NOMO-1 treated with dmso at 0.1 percent for 144 hours (cell line): ENCODE results near the gene FAF1.

Source experiments
- DNase-seq: peaks from one replicate; lab custom pipeline; 2025; ENCODE audit not compliant: unreplicated experiment; lab: John Stamatoyannopoulos, UW

Gene FAF1

DNA sequence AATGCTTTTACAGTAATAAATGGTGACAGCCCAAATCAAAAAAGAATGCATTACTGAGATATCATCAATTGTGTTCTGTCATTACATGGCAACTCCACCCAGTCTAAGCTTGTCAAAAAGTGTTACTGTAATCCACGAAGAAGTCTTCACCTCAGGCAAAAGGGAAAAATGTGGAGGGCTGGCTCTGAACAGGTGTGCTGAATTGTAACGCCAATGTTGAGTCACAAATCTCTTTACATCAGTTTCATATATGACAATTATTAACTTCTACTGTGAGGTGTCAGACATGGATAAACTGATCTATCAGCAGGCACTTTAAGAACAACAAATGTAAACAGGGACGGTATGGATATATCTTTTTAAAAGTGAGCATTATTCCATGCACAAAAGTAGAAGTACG is 438.4 kb downstream of the FAF1 start:
- no peak for DNase-seq

DNA sequence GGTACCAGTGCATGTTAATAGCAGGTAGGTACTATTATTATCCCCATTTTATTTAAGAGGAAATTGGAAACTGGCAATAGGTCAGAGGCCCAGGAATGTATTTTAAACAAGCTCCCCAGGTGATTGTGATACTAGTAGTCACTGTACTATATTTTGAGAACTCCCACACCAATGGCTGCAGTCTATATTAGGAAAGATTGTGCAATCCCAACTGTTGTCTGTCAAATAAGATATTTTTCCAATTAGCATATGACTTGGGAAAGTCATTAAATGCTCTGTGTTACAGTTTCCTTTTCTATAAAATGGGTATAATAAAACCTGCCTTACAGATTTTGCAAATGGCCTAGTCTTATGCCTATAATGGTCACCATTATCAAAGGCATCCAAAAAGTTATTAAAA is 442.6 kb downstream of the FAF1 start:
- no peak for DNase-seq

DNA sequence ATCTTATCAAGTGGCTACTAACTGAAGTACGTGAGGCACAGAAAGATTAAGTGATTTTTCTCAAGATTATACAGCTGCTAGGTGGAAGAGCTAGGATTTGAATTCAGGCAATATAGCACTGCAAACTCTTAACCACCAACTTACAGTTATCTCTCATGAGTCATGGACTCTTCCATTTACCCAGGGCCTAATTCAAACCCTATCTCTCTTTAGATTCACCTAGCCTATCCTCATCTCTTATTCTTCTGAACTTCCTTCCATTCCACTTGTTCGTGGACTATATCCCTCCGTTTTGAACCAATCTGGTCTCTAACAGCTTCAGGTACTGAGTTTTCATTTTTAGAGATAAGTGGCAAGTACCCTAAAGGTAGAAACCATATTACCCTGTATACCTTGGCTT is 444.0 kb downstream of the FAF1 start:
- no peak for DNase-seq

DNA sequence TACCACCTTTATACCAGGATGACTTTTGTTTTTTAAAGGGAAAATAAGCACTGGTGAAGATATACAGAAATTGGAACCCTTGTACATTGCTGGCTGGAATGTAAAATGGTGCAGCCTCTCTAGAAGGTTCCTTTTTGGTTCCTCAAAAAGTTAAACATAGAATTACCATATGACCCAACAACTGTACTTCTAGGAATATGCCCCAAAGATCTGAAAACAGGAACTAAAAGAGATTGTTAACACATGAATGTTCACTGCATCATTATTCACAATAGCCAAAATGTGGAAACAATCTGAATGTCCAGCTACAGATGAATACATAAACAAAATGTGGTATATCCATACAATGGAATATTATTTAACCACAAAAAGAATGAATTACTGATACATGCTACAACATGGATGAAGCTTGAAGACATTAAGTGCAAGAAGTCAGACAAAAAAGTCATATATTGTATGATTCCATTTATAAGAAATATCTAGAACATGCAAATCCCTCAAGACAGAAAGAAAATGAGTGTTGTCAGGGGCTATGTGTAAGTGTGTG is 452.0 kb downstream of the FAF1 start:
- peak; percentile 29 for DNase-seq

DNA sequence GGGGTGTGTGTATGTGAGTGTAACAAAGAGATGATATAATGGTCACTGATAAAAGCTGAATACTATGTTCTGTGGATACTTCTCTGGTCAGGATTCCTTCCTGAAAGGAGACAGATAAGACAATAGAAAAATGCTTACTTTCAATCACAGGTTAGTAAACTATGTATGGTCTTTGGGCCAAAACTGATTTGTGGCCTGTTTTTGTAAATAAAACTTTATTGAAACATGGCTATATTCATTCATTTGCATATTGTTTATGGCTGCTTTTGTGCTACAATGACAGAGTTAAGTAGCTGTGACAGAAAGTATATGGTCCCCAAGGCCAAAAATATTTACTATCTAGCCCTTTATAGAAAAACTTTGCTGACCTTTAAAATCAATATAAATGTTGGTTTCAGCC is 454.6 kb downstream of the FAF1 start:
- no peak for DNase-seq

DNA sequence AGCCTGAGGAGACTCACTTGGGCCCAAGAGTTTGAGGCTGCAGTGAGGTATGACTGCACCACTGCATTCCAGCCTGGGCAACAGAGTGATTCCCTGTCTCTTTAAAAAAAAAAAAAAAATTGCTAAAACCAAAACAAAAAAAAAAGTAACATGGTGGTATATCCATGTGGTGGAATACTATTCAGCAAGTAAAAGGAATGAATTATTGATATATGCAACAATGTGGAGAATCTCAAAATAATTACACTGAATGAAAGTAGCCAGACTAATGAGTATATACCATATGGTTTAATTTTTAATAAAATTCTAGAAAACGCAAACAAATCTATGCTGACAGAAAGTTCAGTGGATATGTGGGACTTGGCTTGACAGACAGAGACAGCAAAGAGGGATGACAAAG is 456.6 kb downstream of the FAF1 start:
- no peak for DNase-seq

DNA sequence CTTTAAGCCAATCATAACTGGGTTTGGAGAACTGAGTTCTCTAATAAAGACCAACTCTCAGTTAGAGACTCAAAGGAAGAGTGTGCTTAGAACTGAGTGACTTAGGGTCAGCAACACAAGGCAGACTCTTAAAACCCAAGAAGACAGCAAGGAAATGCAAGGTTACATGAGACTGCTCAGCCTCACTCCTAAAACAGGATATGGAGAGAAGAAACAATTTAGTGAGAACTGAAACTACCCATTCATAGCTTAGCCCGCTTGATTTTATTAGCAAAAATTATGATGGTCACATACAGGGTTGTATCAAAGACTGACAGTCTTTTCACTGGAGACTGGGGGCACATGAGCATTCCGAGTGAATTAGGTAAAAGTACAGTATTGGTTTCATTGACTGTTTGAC is 457.9 kb downstream of the FAF1 start:
- no peak for DNase-seq

DNA sequence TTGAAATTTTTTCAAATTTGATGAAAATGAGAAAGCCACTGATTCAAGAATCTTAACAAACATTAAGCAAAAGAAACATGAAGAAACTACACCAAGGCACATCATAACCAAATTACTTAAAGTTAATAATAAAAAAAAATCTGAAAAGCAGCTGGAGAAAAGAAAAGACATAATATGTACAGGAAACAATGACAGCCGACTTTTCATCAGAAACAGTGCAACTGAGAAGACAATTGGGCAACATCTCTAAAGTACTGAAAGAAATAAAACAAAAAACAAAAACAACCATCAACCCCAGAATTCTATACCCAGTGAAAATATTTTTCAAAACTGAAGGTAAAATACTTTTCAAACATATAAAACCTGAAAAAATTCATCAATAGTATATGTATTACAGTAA is 463.1 kb downstream of the FAF1 start:
- DNase-seq: no peak

DNA sequence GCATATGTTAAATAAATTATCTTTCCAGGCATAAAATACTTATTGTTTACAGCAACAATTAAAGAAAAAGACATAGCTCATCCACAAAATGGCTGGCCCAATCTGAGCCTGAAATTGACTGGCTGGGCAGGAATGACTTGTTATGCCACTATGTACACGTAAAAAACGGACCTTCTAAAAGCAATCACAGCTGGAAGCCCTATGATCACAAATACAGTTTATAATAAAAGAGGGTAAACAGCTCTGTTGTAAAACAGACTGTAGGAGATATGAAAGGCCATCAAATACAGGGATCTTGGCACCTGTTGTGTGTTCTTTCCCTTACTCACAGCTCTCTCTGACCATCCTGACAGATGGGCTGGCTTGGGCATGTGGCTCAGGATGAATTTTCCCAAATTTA is 466.4 kb downstream of the FAF1 start:
- no peak for DNase-seq

DNA sequence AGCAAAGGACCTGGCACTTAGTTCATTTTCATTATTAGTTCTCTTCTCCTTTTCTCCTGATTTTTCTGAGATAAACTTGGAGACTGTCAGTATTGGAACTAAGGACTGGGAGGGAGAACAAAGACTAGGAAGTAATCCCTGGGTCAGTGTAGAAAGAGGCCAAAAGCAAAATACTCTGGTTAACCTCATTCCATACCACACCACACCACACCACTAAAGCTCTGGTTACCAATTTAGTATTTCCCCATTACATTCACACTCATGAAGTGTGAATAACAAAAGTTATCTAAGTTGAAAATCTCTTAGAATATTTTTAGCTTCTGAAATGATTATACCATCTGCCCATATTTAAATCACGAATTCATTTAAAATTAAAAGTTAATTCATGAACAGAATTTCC is 467.9 kb downstream of the FAF1 start:
- no peak for DNase-seq

DNA sequence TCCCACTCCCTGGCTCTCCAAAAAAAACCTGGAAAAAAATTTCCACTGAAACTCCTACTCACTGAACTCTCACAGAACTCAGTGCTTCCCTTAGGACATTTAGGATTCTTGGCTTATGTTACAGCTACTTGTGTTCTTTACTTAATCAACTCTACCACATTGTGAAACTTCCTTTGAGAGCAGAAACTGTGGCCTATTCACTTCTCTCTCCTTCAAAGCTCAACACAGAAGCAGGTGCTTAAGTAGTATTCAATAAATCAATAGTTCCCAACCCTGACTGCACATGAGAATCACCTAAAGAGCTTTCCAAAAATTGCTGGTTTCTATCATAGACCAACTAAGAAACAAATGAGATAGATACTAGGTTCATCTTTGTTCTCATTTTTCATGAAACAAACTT is 468.9 kb downstream of the FAF1 start:
- DNase-seq: no peak

DNA sequence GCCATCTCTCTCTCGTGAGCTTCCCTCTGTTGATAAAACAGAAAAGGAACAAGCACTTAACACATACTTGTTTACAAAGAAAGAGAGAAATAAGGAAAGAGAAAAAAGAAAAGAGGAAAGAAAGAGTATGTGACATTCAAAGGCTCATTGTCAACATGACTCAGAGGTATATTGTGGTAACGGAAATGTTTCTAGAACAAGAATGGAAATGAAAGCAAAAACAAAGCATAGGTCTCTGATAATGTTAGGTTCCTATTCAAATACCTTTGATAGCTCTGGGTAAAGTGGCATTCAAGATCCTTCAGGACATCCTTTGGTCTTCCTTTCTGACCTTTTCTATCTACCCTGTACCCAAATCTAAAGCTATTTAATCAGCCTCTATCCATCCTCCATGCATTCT is 469.4 kb downstream of the FAF1 start:
- DNase-seq: no peak

DNA sequence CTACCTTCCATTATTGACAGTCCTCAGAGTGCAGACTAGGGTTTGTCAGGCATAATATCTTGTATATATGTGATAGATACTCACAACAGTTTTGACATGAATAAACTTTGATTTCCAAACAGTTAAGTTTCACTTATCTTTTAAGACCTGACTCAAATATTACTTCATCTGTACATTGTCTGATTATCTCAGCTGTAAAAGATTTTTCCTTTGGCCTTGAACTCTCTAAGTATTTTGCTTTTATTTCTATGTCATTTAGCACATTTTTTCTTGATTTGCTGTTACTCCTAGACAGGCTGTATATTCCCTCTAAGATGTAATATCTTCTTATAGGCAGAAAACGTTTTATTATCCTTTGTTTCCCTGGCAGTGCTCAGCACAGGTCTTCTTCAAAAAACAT is 471.2 kb downstream of the FAF1 start:
- DNase-seq: no peak

DNA sequence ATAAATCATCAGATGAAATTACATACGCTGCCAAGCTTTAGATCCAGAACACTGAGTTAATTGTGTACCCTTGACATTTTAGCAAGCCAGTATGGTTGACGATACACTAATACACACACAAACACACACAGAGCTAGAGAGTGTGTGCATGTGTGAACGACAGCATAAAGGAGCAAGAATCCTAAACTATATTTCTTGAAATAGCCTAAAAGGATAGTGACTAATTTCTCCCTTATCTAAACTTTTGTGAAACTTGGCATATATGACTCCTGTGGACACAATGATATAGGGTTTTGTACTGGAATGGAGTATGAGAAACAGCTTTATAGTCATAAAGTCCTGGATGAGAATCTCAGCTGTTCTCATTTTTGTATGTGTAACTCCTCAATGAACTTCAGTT is 471.7 kb downstream of the FAF1 start:
- DNase-seq: no peak

DNA sequence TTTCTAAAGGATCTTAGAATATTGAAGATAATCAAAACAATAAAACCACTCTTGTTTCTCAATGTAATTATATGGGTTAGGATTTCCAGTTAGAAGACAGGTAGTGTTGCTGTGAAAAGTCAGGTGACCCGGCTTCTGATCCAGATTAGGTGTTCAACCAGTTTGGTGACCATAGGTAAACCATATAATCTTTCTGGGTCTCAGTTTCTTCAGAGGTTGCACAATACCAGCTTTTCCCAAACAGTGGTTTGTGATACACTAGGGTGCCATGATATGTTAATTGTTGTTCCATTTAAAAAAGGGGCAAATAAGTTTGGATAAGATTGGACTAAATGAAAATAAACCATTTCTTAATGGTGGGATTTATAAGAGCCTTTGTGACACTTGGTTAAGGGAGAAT is 472.3 kb downstream of the FAF1 start:
- DNase-seq: no peak

DNA sequence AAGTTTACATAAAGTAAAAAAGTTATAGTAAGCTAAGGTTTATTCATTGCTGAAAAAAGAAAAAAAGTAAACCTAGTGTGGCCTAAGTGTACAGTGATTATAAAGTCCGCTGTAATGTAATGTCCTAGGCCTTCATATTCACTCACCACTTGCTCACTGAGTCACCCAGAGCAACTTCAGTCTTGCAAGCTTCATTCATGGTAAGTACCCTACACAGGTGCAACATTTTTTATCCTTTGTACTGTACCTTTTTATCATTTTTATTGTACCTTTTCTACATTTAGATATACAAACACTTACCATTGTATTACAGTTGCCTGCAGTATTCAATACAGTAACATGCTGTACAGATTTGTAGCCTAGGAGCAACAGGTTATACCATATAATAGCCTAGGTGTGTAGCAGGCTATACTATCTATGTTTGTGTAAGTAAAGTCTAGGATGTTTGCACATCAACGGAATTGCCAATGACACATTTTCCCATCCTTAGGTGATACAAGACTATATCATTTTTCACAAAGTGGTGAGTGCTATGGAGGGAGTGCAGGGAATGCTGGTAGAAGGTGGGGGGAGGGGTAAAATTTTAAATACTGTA is 478.8 kb downstream of the FAF1 start:
- no peak for DNase-seq

DNA sequence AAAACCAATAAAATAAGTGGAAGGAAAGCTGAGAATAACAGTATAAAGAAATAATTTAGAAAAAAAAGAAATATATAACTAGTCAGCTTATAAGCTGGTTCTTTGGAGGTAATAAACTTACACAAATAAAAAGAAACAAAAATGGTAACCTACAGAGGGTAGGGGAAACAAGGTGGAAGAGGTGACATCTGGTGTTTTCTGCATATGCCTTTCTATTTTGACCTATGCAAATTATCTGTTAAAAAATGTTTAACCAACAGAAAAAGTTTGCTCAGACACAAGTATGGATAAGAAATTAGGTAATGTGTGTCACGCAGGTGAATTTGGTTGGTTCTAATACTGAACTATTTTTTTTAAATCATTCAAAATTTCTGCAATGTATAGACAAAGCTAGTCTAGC is 483.3 kb downstream of the FAF1 start:
- DNase-seq: no peak

DNA sequence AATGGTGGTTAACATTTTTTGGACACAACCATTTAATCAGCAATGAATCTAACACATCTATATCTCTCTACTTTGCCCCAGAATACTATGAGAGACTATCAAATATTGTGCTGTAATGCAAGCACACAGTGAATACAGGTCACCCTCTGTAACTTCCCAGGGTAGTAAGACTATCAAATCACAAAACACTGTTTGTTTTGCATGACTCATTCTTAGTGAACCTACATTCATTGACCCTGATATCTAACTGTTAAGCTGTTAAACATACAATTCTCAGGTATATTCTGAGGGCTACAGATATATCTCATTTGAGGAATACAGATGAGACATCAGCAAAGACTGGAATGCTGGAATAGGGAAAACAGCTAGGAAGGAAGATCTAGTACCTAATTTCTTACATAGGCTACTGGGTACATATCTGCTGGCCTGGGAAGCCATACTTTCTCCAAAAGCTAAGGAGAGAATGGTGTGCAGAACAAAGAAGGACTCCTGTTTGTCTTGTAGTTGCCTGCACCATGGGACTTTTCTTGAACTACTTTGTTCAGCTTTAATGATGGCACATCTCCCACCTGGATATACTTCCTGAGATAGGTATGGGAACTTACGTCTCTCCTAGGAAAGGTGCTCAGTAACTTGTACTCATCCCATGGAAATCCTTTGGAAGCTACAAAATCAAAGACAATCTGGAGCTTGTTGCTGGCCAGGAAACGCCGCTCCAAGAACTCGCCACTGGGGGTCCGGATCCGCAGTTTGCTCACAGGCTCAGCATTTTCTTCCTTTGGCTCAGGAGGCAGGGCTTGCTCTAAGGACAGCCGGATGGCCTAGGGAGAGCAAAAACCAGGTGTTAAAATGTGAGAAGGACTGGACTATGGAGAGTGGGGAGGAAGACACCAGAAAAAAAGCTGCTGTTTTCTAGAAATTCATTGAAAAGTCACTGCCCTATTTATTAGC is 484.9 kb downstream of the FAF1 start:
- no peak for DNase-seq

DNA sequence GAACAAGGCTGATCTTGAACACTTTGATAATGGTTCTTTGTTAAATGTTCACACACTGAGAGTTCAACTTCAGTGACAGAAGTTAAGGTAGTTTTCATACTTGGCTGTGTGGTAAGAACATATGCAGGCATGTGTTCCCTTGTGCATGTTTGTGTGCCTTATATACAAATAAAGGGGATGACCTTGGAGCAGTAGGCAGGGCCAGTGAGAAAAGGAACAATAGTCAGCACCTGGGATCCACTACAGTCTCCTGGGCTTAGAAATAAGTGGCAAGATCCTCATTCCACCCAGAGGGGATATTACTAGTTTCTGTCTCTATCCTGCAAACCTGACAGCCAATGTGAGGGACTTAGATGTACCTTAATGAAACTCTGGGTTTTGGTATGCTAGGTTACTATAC is 486.6 kb downstream of the FAF1 start:
- no peak for DNase-seq

DNA sequence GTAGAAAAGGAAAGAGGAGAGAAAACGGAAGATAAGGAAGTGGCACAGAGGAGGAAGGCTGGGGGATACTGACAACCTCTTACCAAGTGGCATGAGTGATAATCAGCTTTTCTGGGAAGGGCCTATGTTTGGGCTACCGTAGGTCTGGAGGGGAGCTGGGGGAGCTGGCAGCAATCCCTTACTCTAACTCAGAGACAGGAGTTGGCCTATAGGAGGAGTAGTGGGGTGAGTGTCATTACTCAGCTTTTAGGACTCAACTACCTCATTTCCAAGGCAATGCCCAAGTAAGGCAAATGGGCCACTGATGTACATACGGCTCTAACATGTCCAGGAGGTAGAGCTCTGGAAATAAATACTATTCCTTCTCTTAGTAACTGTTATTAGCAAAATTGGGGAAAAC is 488.1 kb downstream of the FAF1 start:
- DNase-seq: no peak

DNA sequence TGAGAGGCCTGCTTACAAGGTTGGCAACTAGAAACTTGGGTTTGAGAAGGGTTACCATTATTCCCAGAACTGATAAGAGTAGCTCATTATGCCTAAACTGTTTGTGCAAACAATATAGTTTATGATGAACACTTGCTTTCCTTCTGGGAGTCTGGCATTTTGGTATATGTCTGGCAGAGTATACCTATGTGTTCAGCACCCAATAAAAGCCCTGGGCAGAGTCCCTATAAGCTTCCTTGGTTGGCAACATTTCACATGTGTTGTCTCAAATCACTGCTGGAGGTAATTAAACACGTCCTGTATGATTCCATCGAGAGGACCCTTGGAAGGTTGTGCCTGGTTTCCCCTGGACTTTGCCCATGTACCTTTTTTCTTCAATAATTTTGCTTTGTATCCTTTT is 497.1 kb downstream of the FAF1 start:
- no peak for DNase-seq

DNA sequence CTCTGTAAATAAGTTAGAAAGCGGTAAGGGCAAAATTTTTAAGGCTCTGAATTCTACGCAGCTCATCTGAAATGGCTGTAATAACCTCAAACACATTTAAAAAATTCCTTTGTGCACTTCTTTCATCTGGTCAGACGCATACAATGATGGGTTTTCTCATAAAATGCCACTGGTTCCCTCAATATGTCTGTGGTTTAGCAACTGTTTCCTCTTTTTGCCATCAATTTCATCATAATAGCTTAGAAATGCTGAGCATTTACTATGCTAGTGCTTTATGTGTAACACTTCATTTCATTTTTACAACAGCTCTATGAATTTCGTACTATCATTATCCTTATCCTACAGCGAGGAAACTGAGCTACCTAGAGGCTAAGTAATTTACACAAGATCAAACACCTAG is 501.6 kb downstream of the FAF1 start:
- peak; percentile 54 for DNase-seq
